ENCODE results near the gene PTPA.

DNA sequence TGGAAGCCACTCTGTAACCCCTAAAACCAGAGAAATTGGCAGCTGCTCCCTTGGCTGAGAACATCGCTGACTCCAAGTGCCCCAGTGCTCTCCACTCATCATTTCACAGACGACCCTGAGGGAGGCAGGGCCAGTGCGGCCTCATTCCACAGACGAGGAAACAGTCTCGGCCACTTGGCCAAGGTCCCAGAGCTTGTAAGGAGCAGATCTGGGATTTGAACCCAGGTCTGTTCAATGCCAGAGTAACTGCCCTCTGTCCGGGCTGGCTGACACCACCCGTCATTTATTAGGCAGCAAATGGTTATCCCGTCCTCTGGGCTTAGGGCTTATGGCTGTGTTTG is 86.7 kb downstream of the PTPA start:
- no peak for TF ChIP-seq EZH2 (IDR thresholded peaks at IDR 0.05; ENCODE audit: insufficient read depth, poor library complexity, severe bottlenecking)
- TF ChIP-seq EZH2phosphoT487 (IDR thresholded peaks at IDR 0.05; ENCODE audit: insufficient read depth, low read depth): no peak

Measured in GM23248 (cell line).